Measurements from ENCODE around the gene COX10.

Gene COX10

GRCh38 chr17:14070344-14070984 lies 1.2 kb downstream of the COX10 start:
- DNase-seq = no peak

- no peak for DNase-seq
These were observed 3.6 kb downstream of the COX10 start for GRCh38 chr17:14072881-14073280.

GRCh38 chr17:14078027-14078426 lies 8.7 kb downstream of the COX10 start:
- DNase-seq = no peak

GRCh38 chr17:14080847-14081251 lies 11.5 kb downstream of the COX10 start:
- DNase-seq = no peak

GRCh38 chr17:14082848-14083247 lies 13.5 kb downstream of the COX10 start:
- no peak for DNase-seq

- no peak for DNase-seq
These were observed 15.7 kb downstream of the COX10 start for GRCh38 chr17:14084955-14085354.

GRCh38 chr17:14086189-14086588 lies 16.9 kb downstream of the COX10 start:
- no peak for DNase-seq

GRCh38 chr17:14089179-14089578 lies 19.9 kb downstream of the COX10 start:
- DNase-seq = no peak

GRCh38 chr17:14091367-14091766 lies 22.1 kb downstream of the COX10 start:
- DNase-seq = no peak

GRCh38 chr17:14092808-14093207 lies 23.5 kb downstream of the COX10 start:
- DNase-seq = no peak

GRCh38 chr17:14094676-14095601 lies 25.6 kb downstream of the COX10 start:
- DNase-seq = no peak

GRCh38 chr17:14095631-14096030 lies 26.3 kb downstream of the COX10 start:
- no peak for DNase-seq

- DNase-seq = no peak
These were observed 28.9 kb downstream of the COX10 start for GRCh38 chr17:14098246-14098645.

- no peak for DNase-seq
These were observed 32.7 kb downstream of the COX10 start for GRCh38 chr17:14101976-14102375.

GRCh38 chr17:14103836-14104235 lies 34.5 kb downstream of the COX10 start:
- no peak for DNase-seq

GRCh38 chr17:14104734-14105133 lies 35.4 kb downstream of the COX10 start:
- DNase-seq = no peak

GRCh38 chr17:14107889-14108288 lies 38.6 kb downstream of the COX10 start:
- DNase-seq = no peak

GRCh38 chr17:14112407-14112806 lies 43.1 kb downstream of the COX10 start:
- no peak for DNase-seq

GRCh38 chr17:14113137-14113536 lies 43.8 kb downstream of the COX10 start:
- DNase-seq = no peak

GRCh38 chr17:14116263-14117024 lies 47.1 kb downstream of the COX10 start:
- DNase-seq = no peak

GRCh38 chr17:14118951-14119350 lies 49.6 kb downstream of the COX10 start:
- DNase-seq = no peak

- DNase-seq = no peak
These were observed 50.2 kb downstream of the COX10 start for GRCh38 chr17:14119546-14119945.

GRCh38 chr17:14121952-14122351 lies 52.6 kb downstream of the COX10 start:
- no peak for DNase-seq

All from T-helper 9 cell (primary cell).